ENCODE data around the gene PTPRE. TPM values are rescaled to one million over a fixed set of nuclear protein-coding genes. Genes with fewer than 3 reads are reported as not detected.

PTPRE gene
- total and polyA plus RNA-seq, 2 donors, result 12.3 to 15.2 TPM

DNA sequence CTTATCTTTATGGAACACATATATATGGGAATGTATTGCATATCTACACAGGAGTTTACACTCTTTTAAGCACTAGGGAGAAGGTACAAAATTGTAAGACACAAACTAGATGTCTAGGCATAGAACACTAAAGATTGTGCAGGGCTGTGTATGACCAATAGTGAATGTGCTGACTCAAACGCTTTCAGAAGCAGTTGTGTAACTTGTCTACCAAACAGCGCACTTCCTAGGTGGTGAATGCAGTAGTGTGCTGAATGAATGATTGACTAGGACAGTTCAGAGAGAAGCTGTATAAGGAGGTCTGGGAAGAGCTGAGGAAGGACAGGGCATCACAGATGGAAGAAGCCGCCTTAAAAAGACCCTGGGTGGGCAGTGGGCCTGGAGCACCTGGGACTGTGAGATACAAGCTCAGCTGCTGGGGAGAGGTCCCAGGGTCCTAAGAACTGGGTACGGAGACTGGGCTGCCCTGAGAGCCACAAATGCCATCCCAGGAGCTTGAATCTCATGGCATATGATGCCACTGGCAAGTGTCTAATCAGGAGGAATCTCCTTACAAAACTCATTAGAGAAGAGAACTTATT is 28.3 kb upstream of the PTPRE start:
- WGBS, result 81% methylated on average over 4 of the region's 4 CpGs
- Histone ChIP-seq H3K27ac (ENCODE audit: low read depth in 1 of 2, low read length in 1 of 2) (no peak overlapping the region), H3K4me3 (ENCODE audit: low read length in 2 of 2) (no peak overlapping the region), H3K27me3 (ENCODE audit: control insufficient read depth in 2 of 2, insufficient read depth in 1 of 2, low read length in 1 of 2) (no peaks in the 10 kb centered on the region), H3K4me1 (ENCODE audit: control insufficient read depth in 2 of 2, insufficient read depth in 2 of 2, low read length in 2 of 2) (peaks cover 11 to 22% of the 10 kb centered on the region in 2 donors), H3K36me3 (ENCODE audit: control insufficient read depth in 2 of 2, insufficient read depth in 2 of 2, low read length in 1 of 2) (no peaks in the 10 kb centered on the region), H3K9me3 (ENCODE audit: control insufficient read depth in 2 of 2, insufficient read depth in 1 of 2, low read length in 1 of 2) (no peaks in the 10 kb centered on the region)
- no peak for DNase-seq (ENCODE audit: low read depth in 6 of 9, low spot score in 9 of 9)

DNA sequence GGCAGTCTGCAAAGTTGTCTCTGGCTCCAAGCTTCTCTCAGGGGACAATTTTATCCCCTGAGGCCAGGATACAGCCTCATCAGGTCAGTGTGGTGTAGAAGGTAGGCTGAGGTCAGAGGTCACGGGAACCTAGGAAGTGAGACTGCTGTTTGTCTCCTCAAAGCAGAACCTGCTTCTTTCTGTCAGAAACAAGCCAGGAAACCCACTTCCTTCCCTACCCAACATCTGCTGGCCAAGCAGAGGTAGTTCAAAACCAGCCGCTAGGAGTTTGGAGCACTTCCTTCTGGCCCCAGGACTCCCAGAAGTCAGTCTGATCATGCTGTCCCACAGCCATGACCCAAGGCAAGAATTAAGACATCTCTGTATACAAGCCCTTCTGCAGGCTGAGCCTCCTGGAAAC is 26.3 kb upstream of the PTPRE start:
- WGBS, result 1% methylated on average over 2 of the region's 2 CpGs
- Histone ChIP-seq H3K27me3 (ENCODE audit: control insufficient read depth in 2 of 2, insufficient read depth in 1 of 2, low read length in 1 of 2) (no peaks in the 10 kb centered on the region), H3K27ac (ENCODE audit: low read depth in 1 of 2, low read length in 1 of 2) (peak overlapping the region in 1 of 2 donors; percentile 3), H3K36me3 (ENCODE audit: control insufficient read depth in 2 of 2, insufficient read depth in 2 of 2, low read length in 1 of 2) (no peaks in the 10 kb centered on the region), H3K9me3 (ENCODE audit: control insufficient read depth in 2 of 2, insufficient read depth in 1 of 2, low read length in 1 of 2) (no peaks in the 10 kb centered on the region), H3K4me1 (ENCODE audit: control insufficient read depth in 2 of 2, insufficient read depth in 2 of 2, low read length in 2 of 2) (peaks cover 11 to 16% of the 10 kb centered on the region in 2 donors), H3K4me3 (ENCODE audit: low read length in 2 of 2) (no peak overlapping the region)
- peak in 2 of 9 donors; percentile 14 to 47 for DNase-seq (ENCODE audit: low read depth in 6 of 9, low spot score in 9 of 9)

DNA sequence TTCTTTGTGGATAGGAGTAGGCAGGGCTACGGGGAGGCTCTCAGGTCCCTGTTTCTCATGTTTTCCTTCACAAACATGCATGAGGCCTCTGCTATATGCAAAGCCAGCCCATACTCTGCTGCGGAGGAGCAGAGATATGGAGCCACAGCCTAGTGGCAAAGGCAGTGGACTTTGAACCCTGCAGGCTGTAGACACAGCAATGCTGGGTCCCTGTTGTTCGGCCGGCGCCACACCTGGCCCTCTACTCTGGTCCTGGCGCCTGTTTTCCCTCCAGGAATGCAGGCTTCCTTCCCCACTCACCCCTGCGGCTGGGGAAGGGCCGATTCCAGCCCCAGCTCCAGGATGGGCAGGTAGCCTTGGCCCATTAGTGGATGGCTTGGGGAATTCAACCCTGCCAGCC is 25.6 kb upstream of the PTPRE start:
- no peak overlapping the region for H3K27ac ChIP-seq (ENCODE audit: low read depth in 1 of 2, low read length in 1 of 2)

DNA sequence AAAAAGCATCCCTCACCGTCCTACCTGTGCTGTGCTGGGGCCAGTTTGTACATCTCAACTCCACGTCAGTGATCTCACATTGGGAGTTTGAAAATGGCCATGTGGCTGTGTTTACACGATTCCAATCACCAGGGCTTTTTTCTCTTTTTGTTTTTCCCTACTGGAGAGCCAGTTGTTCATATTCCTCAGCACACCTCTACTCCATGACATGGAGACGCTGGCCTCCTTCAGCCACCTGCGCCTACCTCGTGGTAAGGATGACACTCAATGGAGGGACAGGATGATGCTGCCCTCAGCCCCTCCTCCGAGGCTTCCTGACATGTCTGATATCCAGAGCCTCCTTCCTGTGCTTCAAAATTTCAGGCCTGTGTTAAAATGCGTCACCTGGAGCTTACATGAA is 24.5 kb upstream of the PTPRE start:
- Histone ChIP-seq H3K9me3 (ENCODE audit: control insufficient read depth in 2 of 2, insufficient read depth in 1 of 2, low read length in 1 of 2) (no peaks in the 10 kb centered on the region), H3K27ac (ENCODE audit: low read depth in 1 of 2, low read length in 1 of 2) (no peak overlapping the region), H3K27me3 (ENCODE audit: control insufficient read depth in 2 of 2, insufficient read depth in 1 of 2, low read length in 1 of 2) (no peaks in the 10 kb centered on the region), H3K4me1 (ENCODE audit: control insufficient read depth in 2 of 2, insufficient read depth in 2 of 2, low read length in 2 of 2) (peaks cover 11 to 16% of the 10 kb centered on the region in 2 donors), H3K4me3 (ENCODE audit: low read length in 2 of 2) (no peak overlapping the region), H3K36me3 (ENCODE audit: control insufficient read depth in 2 of 2, insufficient read depth in 2 of 2, low read length in 1 of 2) (no peaks in the 10 kb centered on the region)
- WGBS, result 84% methylated on average over 8 of the region's 8 CpGs
- DNase-seq (ENCODE audit: low read depth in 6 of 9, low spot score in 9 of 9), result no peak

More for the DNA sequence above, 25.6 kb upstream of the PTPRE start:
- H3K27me3 ChIP-seq (ENCODE audit: control insufficient read depth in 2 of 2, insufficient read depth in 1 of 2, low read length in 1 of 2), result no peaks in the 10 kb centered on the region
- H3K36me3 ChIP-seq (ENCODE audit: control insufficient read depth in 2 of 2, insufficient read depth in 2 of 2, low read length in 1 of 2), result no peaks in the 10 kb centered on the region
- DNase-seq (ENCODE audit: low read depth in 6 of 9, low spot score in 9 of 9), result no peak
- H3K4me1 ChIP-seq (ENCODE audit: control insufficient read depth in 2 of 2, insufficient read depth in 2 of 2, low read length in 2 of 2), result peaks cover 11 to 16% of the 10 kb centered on the region in 2 donors
- WGBS, result 97% methylated on average over 8 of the region's 8 CpGs
- no peak overlapping the region for H3K4me3 ChIP-seq (ENCODE audit: low read length in 2 of 2)
- no peaks in the 10 kb centered on the region for H3K9me3 ChIP-seq (ENCODE audit: control insufficient read depth in 2 of 2, insufficient read depth in 1 of 2, low read length in 1 of 2)

DNA sequence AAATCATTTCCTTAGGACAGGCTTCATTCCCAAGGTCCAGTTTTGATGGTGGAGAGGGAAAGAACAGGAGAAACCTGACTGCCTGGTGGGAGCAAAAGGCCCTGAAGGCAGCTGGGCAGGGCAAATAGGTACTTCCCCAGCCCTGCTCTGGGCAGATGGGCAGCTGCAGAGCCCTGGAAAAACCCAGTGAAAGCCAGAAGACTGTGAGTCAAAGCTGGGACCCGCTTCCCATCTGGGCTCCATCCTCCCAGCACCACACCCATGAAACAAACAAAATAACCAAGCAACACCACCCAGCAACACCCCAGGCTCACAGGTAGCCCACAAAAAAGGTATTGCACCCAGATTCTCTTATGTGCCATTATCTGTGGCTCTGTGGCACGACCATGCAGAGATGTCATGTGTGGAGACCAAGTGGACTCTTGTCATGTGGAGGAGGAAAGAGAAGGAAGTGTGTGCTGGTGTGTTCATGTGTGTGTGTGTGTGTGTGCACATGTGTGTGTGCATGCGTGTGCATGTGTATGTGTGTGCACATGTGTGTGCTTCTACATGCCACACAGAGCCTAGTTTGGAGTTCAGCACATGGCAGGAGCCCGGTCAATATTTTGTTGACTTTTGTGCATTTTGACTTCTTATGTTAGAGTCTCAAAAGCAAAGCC is 24.0 kb upstream of the PTPRE start:
- no peak overlapping the region for H3K4me3 ChIP-seq (ENCODE audit: low read length in 2 of 2)
- H3K9me3 ChIP-seq (ENCODE audit: control insufficient read depth in 2 of 2, insufficient read depth in 1 of 2, low read length in 1 of 2), result no peaks in the 10 kb centered on the region
- no peaks in the 10 kb centered on the region for H3K27me3 ChIP-seq (ENCODE audit: control insufficient read depth in 2 of 2, insufficient read depth in 1 of 2, low read length in 1 of 2)
- H3K27ac ChIP-seq (ENCODE audit: low read depth in 1 of 2, low read length in 1 of 2), result no peak overlapping the region
- H3K4me1 ChIP-seq (ENCODE audit: control insufficient read depth in 2 of 2, insufficient read depth in 2 of 2, low read length in 2 of 2), result peaks cover 11 to 16% of the 10 kb centered on the region in 2 donors
- 94% methylated on average over 4 of the region's 4 CpGs for WGBS
- H3K36me3 ChIP-seq (ENCODE audit: control insufficient read depth in 2 of 2, insufficient read depth in 2 of 2, low read length in 1 of 2), result no peaks in the 10 kb centered on the region
- no peak for DNase-seq (ENCODE audit: low read depth in 6 of 9, low spot score in 9 of 9)

DNA sequence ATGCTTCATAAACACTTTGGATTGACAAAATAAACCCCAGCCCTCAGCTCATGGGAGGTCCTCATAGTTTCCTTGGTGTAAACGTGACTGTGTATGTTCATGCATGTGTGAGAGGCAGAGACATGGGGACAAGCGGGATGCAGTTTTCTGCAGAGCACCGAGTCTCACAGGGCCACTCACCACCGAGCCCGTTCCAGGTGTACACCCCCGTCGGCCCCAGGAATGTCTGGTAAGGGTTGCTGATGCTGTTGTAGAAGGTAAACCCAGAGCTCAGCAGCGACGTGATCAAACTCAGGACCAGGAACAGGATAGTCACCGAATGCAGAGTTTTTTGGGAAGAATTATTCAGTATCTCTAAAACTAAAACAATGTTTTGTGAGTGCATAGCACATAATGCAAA is 23.4 kb upstream of the PTPRE start:
- 96% methylated on average over 10 of the region's 10 CpGs for WGBS
- Histone ChIP-seq H3K27me3 (ENCODE audit: control insufficient read depth in 2 of 2, insufficient read depth in 1 of 2, low read length in 1 of 2) (no peaks in the 10 kb centered on the region), H3K27ac (ENCODE audit: low read depth in 1 of 2, low read length in 1 of 2) (no peak overlapping the region), H3K36me3 (ENCODE audit: control insufficient read depth in 2 of 2, insufficient read depth in 2 of 2, low read length in 1 of 2) (no peaks in the 10 kb centered on the region), H3K4me1 (ENCODE audit: control insufficient read depth in 2 of 2, insufficient read depth in 2 of 2, low read length in 2 of 2) (peaks cover 11 to 16% of the 10 kb centered on the region in 2 donors), H3K9me3 (ENCODE audit: control insufficient read depth in 2 of 2, insufficient read depth in 1 of 2, low read length in 1 of 2) (no peaks in the 10 kb centered on the region), H3K4me3 (ENCODE audit: low read length in 2 of 2) (no peak overlapping the region)
- DNase-seq (ENCODE audit: low read depth in 6 of 9, low spot score in 9 of 9), result no peak

DNA sequence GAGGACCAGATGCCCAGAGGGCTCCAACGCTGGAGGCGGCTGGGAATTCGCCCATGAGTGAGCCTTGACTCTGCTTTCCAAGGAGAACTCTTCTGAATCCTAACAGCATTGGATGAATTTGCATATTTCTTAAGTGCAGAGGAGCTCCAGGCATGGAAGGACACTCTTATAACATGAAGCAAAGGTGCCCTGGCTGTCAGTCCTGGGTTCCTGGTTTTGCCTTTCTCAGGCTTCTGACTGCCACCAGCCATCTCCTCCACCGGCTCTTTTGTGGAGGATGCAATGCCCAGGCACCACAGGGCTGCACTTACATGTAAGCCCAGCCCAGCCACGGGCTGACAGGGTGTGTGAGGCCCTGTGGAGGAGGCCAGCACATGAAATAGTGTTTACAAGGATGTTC is 22.4 kb upstream of the PTPRE start:
- H3K4me1 ChIP-seq (ENCODE audit: control insufficient read depth in 2 of 2, insufficient read depth in 2 of 2, low read length in 2 of 2), result peaks cover 11 to 16% of the 10 kb centered on the region in 2 donors
- 98% methylated on average over 5 of the region's 5 CpGs for WGBS

DNA sequence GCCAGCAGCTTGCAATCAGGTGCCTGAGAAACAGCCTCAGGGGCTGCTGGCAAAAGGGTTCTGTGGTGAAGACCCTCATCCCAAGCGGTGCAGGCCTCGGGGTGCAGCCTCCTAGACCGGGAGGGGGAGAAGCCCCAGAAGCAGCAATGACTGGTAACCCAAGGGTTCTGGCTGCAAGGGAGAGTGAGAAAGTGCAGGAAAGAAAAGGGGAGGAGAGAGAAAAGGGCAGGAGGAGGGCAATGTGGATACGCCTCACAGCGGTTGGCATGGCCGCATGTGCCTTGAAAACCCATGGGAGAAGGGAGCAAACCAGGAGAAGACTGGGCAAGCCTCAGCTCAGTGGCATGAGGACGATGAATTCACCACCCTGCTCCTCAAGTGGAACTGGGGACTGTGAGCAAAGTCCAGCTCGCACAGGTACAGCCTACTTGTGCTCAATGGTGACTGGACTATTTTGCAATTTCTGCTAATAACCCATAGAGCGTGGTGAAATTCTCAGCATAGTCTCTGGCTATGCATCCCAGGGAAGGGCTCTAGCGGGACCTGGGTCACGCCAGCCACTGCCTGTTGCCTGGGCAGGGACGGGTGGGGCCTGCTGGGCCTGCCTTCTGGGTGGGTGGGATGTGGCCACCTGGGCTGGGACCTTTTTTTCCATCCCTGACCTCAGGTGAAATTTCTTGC is 20.4 kb upstream of the PTPRE start:
- no peaks in the 10 kb centered on the region for H3K36me3 ChIP-seq (ENCODE audit: control insufficient read depth in 2 of 2, insufficient read depth in 2 of 2, low read length in 1 of 2)
- no peaks in the 10 kb centered on the region for H3K27me3 ChIP-seq (ENCODE audit: control insufficient read depth in 2 of 2, insufficient read depth in 1 of 2, low read length in 1 of 2)
- DNase-seq (ENCODE audit: low read depth in 6 of 9, low spot score in 9 of 9), result no peak
- H3K4me3 ChIP-seq (ENCODE audit: low read length in 2 of 2), result no peak overlapping the region
- peaks cover 0 to 3% of the 10 kb centered on the region in 2 donors for H3K4me1 ChIP-seq (ENCODE audit: control insufficient read depth in 2 of 2, insufficient read depth in 2 of 2, low read length in 2 of 2)
- 97% methylated on average over 12 of the region's 12 CpGs for WGBS
- H3K27ac ChIP-seq (ENCODE audit: low read depth in 1 of 2, low read length in 1 of 2), result no peak overlapping the region
- H3K9me3 ChIP-seq (ENCODE audit: control insufficient read depth in 2 of 2, insufficient read depth in 1 of 2, low read length in 1 of 2), result no peaks in the 10 kb centered on the region

More for the DNA sequence above, 22.4 kb upstream of the PTPRE start:
- H3K9me3 ChIP-seq (ENCODE audit: control insufficient read depth in 2 of 2, insufficient read depth in 1 of 2, low read length in 1 of 2), result no peaks in the 10 kb centered on the region
- H3K27ac ChIP-seq (ENCODE audit: low read depth in 1 of 2, low read length in 1 of 2), result no peak overlapping the region
- no peaks in the 10 kb centered on the region for H3K36me3 ChIP-seq (ENCODE audit: control insufficient read depth in 2 of 2, insufficient read depth in 2 of 2, low read length in 1 of 2)
- no peak for DNase-seq (ENCODE audit: low read depth in 6 of 9, low spot score in 9 of 9)
- H3K4me3 ChIP-seq (ENCODE audit: low read length in 2 of 2), result no peak overlapping the region
- no peaks in the 10 kb centered on the region for H3K27me3 ChIP-seq (ENCODE audit: control insufficient read depth in 2 of 2, insufficient read depth in 1 of 2, low read length in 1 of 2)

All from thymus (tissue), 11 donors.